Heart left ventricle (tissue), 16 donors: Measurements from ENCODE around the gene CDH12. TPM values are rescaled to one million over a fixed set of nuclear protein-coding genes. Genes with fewer than 3 reads are reported as not detected.

ENCODE experiments used
- ATAC-seq, 4 donors: fragments of 200-7000 bp; cut with Tn5 transposase; one replicate each; pipeline ENCODE4 v1.9.1; 2020 to 2022; ENCODE audit warnings: moderate library complexity in 4 of 4, mild to moderate bottlenecking in 3 of 4, moderate number of reproducible peaks in 1 of 4
- DNase-seq, 5 donors: peaks; one replicate each; pipeline ENCODE4 v3.0.0-alpha.2; 2020
- H3K27ac ChIP-seq, 12 donors: fragments of 200-600 bp; sonication (generic) in 4 of 12; one replicate each; pipeline versions ENCODE4 v1.5.0 to v1.8.0; 2016 to 2022; ENCODE audit warnings: mild to moderate bottlenecking in 2 of 12
- H3K27me3 ChIP-seq, 9 donors: fragments of 200-600 bp; sonication (generic) in 2 of 9; one replicate each; pipeline versions ENCODE4 v1.5.1 to v1.8.0; 2016 to 2022; ENCODE audit warnings: mild to moderate bottlenecking in 3 of 9
- H3K36me3 ChIP-seq, 9 donors: fragments of 200-600 bp; sonication (generic) in 2 of 9; one replicate each; pipeline versions ENCODE4 v1.5.0 to v1.8.0; 2018 to 2022; ENCODE audit warnings: mild to moderate bottlenecking in 2 of 9
- H3K4me1 ChIP-seq, 12 donors: fragments of 200-600 bp; sonication (generic) in 4 of 12; one replicate each; pipeline versions ENCODE4 v1.5.0 to v1.8.0; 2016 to 2022; ENCODE audit warnings: mild to moderate bottlenecking in 3 of 12
- H3K4me3 ChIP-seq, 12 donors: fragments of 200-600 bp; sonication (generic) in 4 of 12; one replicate each; pipeline versions ENCODE4 v1.5.0 to v1.8.0; 2017 to 2022; ENCODE audit warnings: mild to moderate bottlenecking in 9 of 12, moderate library complexity in 4 of 12
- H3K9me3 ChIP-seq, 12 donors: fragments of 200-600 bp; sonication (generic) in 4 of 12; one replicate each; pipeline versions ENCODE4 v1.5.0 to v1.8.0; 2016 to 2022; ENCODE audit warnings: mild to moderate bottlenecking in 1 of 12
- CTCF ChIP-seq, 12 donors: fragments of 200-600 bp; sonication (generic) in 4 of 12; IDR thresholded peaks; one replicate each; pipeline versions ENCODE4 v1.5.0 to v1.8.0; 2018 to 2022; ENCODE audit warnings: antibody characterized with exemption in 12 of 12, mild to moderate bottlenecking in 5 of 12
- POLR2A ChIP-seq, 2 donors: fragments of 450-650 bp; IDR thresholded peaks; one replicate each; pipeline ENCODE4 v1.6.1; 2017; ENCODE audit warnings: antibody characterized with exemption in 2 of 2, mild to moderate bottlenecking in 2 of 2, moderate library complexity in 2 of 2
- WGBS, 4 donors: extraction: QIAGEN DNeasy Blood & Tissue Kit in 2 of 4; methylation state at CpG; one replicate each; pipeline versions ENCODE4 v1.1.5 to v1.1.7; 2013 to 2018; 5-methylcytosine and 5-hydroxymethylcytosine counted together
- intact Hi-C, 10 donors: fragments of 100-400 bp; cut with DNase I; formaldehyde crosslinking; loops; one replicate each; pipeline versions ENCODE4 v1.11.1 to v1.14.2; 2022
- polyA plus RNA-seq, 2 donors: library from polyadenylated mRNA; stranded (reverse); fragments of 200-250 nt; gene quantifications; one replicate each; pipeline ENCODE4 v1.2.3, GENCODE V29; 2013
- total RNA-seq, 9 donors: library from RNA; depleted of rRNA in 2 of 9; stranded (reverse); fragments of >200 nt in 2 of 9; fragmentation: NEBNext Ultra II Directional in 3 of 9; extraction: Animal tissue kit (Norgen Biotek cat#: 25700) in 3 of 9; gene quantifications; one replicate each; pipeline versions ENCODE4 v1.1.0 to v1.2.4, GENCODE V29; 2016 to 2023
- donor health status: ischemic (EF 13 %, LVEDD 7.1; RV severe dilation, severe dysfunction).
- donor health status: healthy with polysubstance abuse.
- donor health status: DM: no; HTN: yes; CAD: no.
- donor health status: DM: no; HTN: no; CAD: no.
- donor health status: ischemic (EF 25% LVEDD 6.9; RV normal size, moderate dysfunction).
- donor health status: ischemic (EF 25% LVEDD 5.7; RV mildly dilated, moderate dysfunction).
- donor health status: healthy.
- donor health status: DM: yes; HTN: yes; CAD: no.
- donor health status: ischemic (EF 35%, LVEDD 5.7; RV mildly dilated, moderate dysfunction).
- donor health status: nonischemic (EF 11% LVEDD 7.7; RV severe dilation, severe dysfunction).
- donor health status: DM: yes; HTN: yes; CAD: no.
- donor health status: PGD.
- donor health status: ischemic (EF 29% LVEDD 5.4; RV normal size, mild dysfunction).
- donor health status: nonischemic (EF 23%, LVEDD 6.1; RV moderate dilation, normal function).

The CDH12 gene
- total and polyA plus RNA-seq, 11 donors: 0.11 TPM; not detected in 10

- WGBS, 4 donors: 69 to 88% (median 79%) methylated on average over 5 of the region's 5 CpGs
- Histone ChIP-seq H3K4me1 (no peaks in the 10 kb centered on the region), H3K4me3 (no peak overlapping the region), H3K36me3 (no peaks in the 10 kb centered on the region), H3K27ac (no peak overlapping the region), H3K9me3 (peaks cover 0 to 3% (median 0%) of the 10 kb centered on the region in 12 donors), H3K27me3 (no peaks in the 10 kb centered on the region)
- intact Hi-C loops: loop anchor here in 1 of 10 donors (5.0 kb wide), 1 partner anchor 208 kb away; no protein-coding TSS in a partner anchor
- DNase-seq (no peak), ATAC-seq (no peak)
- TF ChIP-seq POLR2A (IDR thresholded peaks at IDR 0.05) (no peak), CTCF (IDR thresholded peaks at IDR 0.05) (no peak)
Measured at GRCh38 chr5:22699319-22699718, 153.8 kb downstream of the CDH12 start.

GRCh38 chr5:22693121-22693520, 160.0 kb downstream of the CDH12 start:
- Histone ChIP-seq H3K36me3 (no peaks in the 10 kb centered on the region), H3K4me3 (no peak overlapping the region), H3K9me3 (peaks cover 0 to 3% (median 0%) of the 10 kb centered on the region in 12 donors), H3K4me1 (no peaks in the 10 kb centered on the region), H3K27me3 (no peaks in the 10 kb centered on the region), H3K27ac (no peak overlapping the region)
- intact Hi-C loops: no loop called here
- WGBS, 4 donors: 64 to 85% (median 73%) methylated on average over 4 of the region's 4 CpGs
- no peak for TF ChIP-seq CTCF (IDR thresholded peaks at IDR 0.05)
- no peak for TF ChIP-seq POLR2A (IDR thresholded peaks at IDR 0.05)
- ATAC-seq: no peak
- DNase-seq: no peak

- no peak for ATAC-seq
- TF ChIP-seq CTCF (IDR thresholded peaks at IDR 0.05) (no peak), POLR2A (IDR thresholded peaks at IDR 0.05) (no peak)
- H3K4me3 ChIP-seq: no peak overlapping the region
- WGBS, 4 donors: 62 to 77% (median 67%) methylated on average over 2 of the region's 2 CpGs
- intact Hi-C loops: no loop called here
- no peaks in the 10 kb centered on the region for H3K36me3 ChIP-seq
- DNase-seq: no peak
- no peaks in the 10 kb centered on the region for H3K4me1 ChIP-seq
- H3K9me3 ChIP-seq: no peaks in the 10 kb centered on the region
- no peak overlapping the region for H3K27ac ChIP-seq
- no peaks in the 10 kb centered on the region for H3K27me3 ChIP-seq
Measured at GRCh38 chr5:22683050-22683449, 170.1 kb downstream of the CDH12 start.

GRCh38 chr5:22678886-22679285, 174.3 kb downstream of the CDH12 start:
- ATAC-seq (no peak), DNase-seq (no peak)
- 58 to 73% (median 64%) methylated on average over 3 of the region's 3 CpGs for WGBS, 4 donors
- TF ChIP-seq CTCF (IDR thresholded peaks at IDR 0.05) (no peak), POLR2A (IDR thresholded peaks at IDR 0.05) (no peak)
- intact Hi-C loops: no loop called here
- Histone ChIP-seq H3K4me3 (no peak overlapping the region), H3K4me1 (no peaks in the 10 kb centered on the region), H3K36me3 (no peaks in the 10 kb centered on the region), H3K27me3 (no peaks in the 10 kb centered on the region), H3K9me3 (peaks cover 0 to 2% (median 0%) of the 10 kb centered on the region in 12 donors), H3K27ac (no peak overlapping the region)
